ENCODE measurements around the gene SLIT3.
A peak's percentile ranks its signal among the peaks of the same experiment; 100 is the strongest.

The SLIT3 gene

DNA sequence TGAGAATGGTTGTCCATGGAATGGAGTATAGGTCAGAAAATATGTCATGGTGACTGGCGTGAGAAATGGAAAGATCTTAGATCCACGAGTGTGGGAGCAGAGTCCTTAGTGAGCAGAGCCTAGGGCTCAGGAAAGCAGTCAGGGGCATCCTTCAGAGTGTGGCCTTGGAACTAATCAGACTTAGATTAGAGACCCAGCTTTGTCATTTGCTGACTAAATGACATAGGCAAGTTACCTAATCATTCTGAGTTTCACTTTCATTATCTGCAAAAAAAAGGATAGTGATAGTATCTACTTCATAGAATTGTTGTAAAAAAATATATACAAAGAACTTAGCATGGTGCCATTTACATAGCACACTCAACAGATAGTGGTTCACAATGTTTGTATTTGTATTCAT lies 24.3 kb upstream of the SLIT3 start:
- no peak overlapping the region for H3K4me3 ChIP-seq (ENCODE audit: low read length)

DNA sequence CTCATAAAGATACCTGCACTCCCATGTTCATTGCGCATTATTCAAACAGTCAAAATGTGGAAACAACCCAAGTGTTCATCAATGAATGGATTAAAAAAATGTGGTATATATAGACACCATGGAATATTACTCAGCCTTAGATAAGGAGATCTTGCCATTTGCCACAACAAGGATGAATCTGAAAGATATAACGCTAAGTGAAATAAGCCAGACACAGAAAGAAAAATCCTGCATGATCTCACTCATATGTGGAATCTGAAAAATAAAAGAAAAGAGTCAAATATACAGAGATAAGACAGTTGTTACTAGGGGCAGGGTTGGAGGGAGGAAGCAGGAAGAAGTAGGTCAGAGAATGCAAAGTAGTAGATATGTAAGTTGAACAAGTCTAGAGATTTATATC lies 17.6 kb upstream of the SLIT3 start:
- Histone ChIP-seq H3K36me3 (ENCODE audit: insufficient read depth, low read depth, low read length) (no peaks in the 10 kb centered on the region), H3K9ac (ENCODE audit: low read depth, low read length) (no peak overlapping the region), H3K9me3 (ENCODE audit: insufficient read depth, low read depth, low read length) (no peaks in the 10 kb centered on the region), H3K4me1 (ENCODE audit: insufficient read depth, low read length) (no peaks in the 10 kb centered on the region), H3K27ac (ENCODE audit: low read length) (no peak overlapping the region), H3K4me3 (ENCODE audit: low read length) (no peak overlapping the region), H3K27me3 (ENCODE audit: insufficient read depth, low read length) (no peaks in the 10 kb centered on the region)

More for the DNA sequence above, 24.3 kb upstream of the SLIT3 start:
- Histone ChIP-seq H3K9me3 (ENCODE audit: insufficient read depth, low read depth, low read length) (no peaks in the 10 kb centered on the region), H3K27me3 (ENCODE audit: insufficient read depth, low read length) (no peaks in the 10 kb centered on the region), H3K9ac (ENCODE audit: low read depth, low read length) (no peak overlapping the region), H3K27ac (ENCODE audit: low read length) (no peak overlapping the region), H3K4me1 (ENCODE audit: insufficient read depth, low read length) (no peaks in the 10 kb centered on the region), H3K36me3 (ENCODE audit: insufficient read depth, low read depth, low read length) (no peaks in the 10 kb centered on the region)

- H3K27me3 ChIP-seq (ENCODE audit: insufficient read depth, low read length) = peaks cover 13% of the 10 kb centered on the region
- H3K36me3 ChIP-seq (ENCODE audit: insufficient read depth, low read depth, low read length) = no peaks in the 10 kb centered on the region
- no peaks in the 10 kb centered on the region for H3K9me3 ChIP-seq (ENCODE audit: insufficient read depth, low read depth, low read length)
- H3K4me1 ChIP-seq (ENCODE audit: insufficient read depth, low read length) = no peaks in the 10 kb centered on the region
- H3K27ac ChIP-seq (ENCODE audit: low read length) = no peak overlapping the region
- H3K9ac ChIP-seq (ENCODE audit: low read depth, low read length) = no peak overlapping the region
- no peak overlapping the region for H3K4me3 ChIP-seq (ENCODE audit: low read length)
Observed at GRCh38 chr5:169307646-169308045, 6.7 kb upstream of the SLIT3 start.

- Histone ChIP-seq H3K27me3 (ENCODE audit: insufficient read depth, low read length) (peaks cover 30% of the 10 kb centered on the region), H3K9me3 (ENCODE audit: insufficient read depth, low read depth, low read length) (no peaks in the 10 kb centered on the region), H3K4me1 (ENCODE audit: insufficient read depth, low read length) (peaks cover 8% of the 10 kb centered on the region; the same call in 1 of the 2 replicates), H3K9ac (ENCODE audit: low read depth, low read length) (no peak overlapping the region), H3K4me3 (ENCODE audit: low read length) (no peak overlapping the region), H3K36me3 (ENCODE audit: insufficient read depth, low read depth, low read length) (no peaks in the 10 kb centered on the region), H3K27ac (ENCODE audit: low read length) (no peak overlapping the region)
Observed at GRCh38 chr5:169305366-169305765, 4.4 kb upstream of the SLIT3 start.

- peaks cover 8% of the 10 kb centered on the region; the same call in 1 of the 2 replicates for H3K4me1 ChIP-seq (ENCODE audit: insufficient read depth, low read length)
- no peak overlapping the region for H3K4me3 ChIP-seq (ENCODE audit: low read length)
- H3K36me3 ChIP-seq (ENCODE audit: insufficient read depth, low read depth, low read length) = no peaks in the 10 kb centered on the region
- H3K9ac ChIP-seq (ENCODE audit: low read depth, low read length) = no peak overlapping the region
- H3K9me3 ChIP-seq (ENCODE audit: insufficient read depth, low read depth, low read length) = no peaks in the 10 kb centered on the region
- no peak overlapping the region for H3K27ac ChIP-seq (ENCODE audit: low read length)
- peaks cover 42% of the 10 kb centered on the region for H3K27me3 ChIP-seq (ENCODE audit: insufficient read depth, low read length)
Observed at GRCh38 chr5:169304175-169304574, 3.2 kb upstream of the SLIT3 start.

GRCh38 chr5:169303119-169303515 lies 2.2 kb upstream of the SLIT3 start:
- H3K4me3 ChIP-seq (ENCODE audit: low read length) = no peak overlapping the region
- peaks cover 52% of the 10 kb centered on the region for H3K27me3 ChIP-seq (ENCODE audit: insufficient read depth, low read length)
- no peaks in the 10 kb centered on the region for H3K9me3 ChIP-seq (ENCODE audit: insufficient read depth, low read depth, low read length)
- H3K9ac ChIP-seq (ENCODE audit: low read depth, low read length) = no peak overlapping the region
- no peak overlapping the region for H3K27ac ChIP-seq (ENCODE audit: low read length)
- peaks cover 8% of the 10 kb centered on the region; the same call in 1 of the 2 replicates for H3K4me1 ChIP-seq (ENCODE audit: insufficient read depth, low read length)
- H3K36me3 ChIP-seq (ENCODE audit: insufficient read depth, low read depth, low read length) = no peaks in the 10 kb centered on the region

DNA sequence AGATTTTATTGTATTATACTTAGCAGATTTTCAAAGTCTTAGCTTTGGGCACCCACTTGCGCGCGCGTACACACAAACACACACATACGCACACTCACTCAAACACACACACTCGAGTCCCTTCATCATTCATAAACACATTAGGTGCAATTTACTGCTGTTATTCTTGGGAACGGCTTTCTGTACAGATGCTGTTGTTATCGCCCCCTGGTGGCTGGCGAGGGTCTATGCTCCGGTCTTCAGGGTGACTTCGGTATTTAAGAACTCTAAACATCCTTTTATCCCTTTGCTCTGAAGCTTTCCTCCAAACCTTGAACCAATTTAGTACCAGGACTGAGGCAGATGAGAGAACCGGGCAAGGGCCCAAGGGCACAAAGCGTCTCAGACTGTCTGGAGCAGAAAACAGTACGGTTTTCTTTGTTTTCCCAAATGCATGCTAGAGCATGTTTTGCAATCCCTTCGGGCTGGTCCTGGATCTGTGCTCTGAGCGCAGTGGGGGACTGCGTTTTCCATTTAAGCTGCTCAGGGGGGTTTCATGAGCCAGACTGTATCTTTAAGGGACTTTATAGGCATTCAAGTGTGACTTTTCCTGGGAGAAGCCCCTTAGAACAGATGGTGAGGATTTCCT lies 1.7 kb upstream of the SLIT3 start:
- H3K36me3 ChIP-seq (ENCODE audit: insufficient read depth, low read depth, low read length) = no peaks in the 10 kb centered on the region
- no peak overlapping the region for H3K4me3 ChIP-seq (ENCODE audit: low read length)
- peaks cover 8% of the 10 kb centered on the region; the same call in 1 of the 2 replicates for H3K4me1 ChIP-seq (ENCODE audit: insufficient read depth, low read length)
- peaks cover 58% of the 10 kb centered on the region for H3K27me3 ChIP-seq (ENCODE audit: insufficient read depth, low read length)
- H3K9me3 ChIP-seq (ENCODE audit: insufficient read depth, low read depth, low read length) = no peaks in the 10 kb centered on the region
- no peak overlapping the region for H3K9ac ChIP-seq (ENCODE audit: low read depth, low read length)
- H3K27ac ChIP-seq (ENCODE audit: low read length) = no peak overlapping the region

DNA sequence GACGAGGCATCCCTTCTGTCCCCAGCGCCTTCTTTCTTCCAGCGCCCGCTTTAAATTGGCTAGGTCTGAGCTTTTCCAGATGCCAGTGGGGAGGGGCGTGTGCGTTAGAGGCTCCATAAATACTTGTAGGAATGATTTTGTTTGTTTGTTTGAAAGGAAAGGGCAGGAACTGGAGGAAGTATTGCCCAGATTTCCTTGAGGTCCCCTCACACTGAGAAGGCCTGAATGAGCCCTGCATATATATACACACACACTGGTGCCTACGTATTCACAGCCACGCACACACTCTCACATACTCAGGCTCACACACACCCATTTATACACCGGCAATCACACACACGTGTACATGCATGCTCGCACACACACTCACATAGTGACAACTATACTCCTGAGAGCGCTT lies 1.0 kb upstream of the SLIT3 start:
- H3K27me3 ChIP-seq (ENCODE audit: insufficient read depth, low read length) = peaks cover 64% of the 10 kb centered on the region
- H3K4me3 ChIP-seq (ENCODE audit: low read length) = peak overlapping the region; percentile 77; the same call in 1 of the 2 replicates
- no peaks in the 10 kb centered on the region for H3K9me3 ChIP-seq (ENCODE audit: insufficient read depth, low read depth, low read length)
- H3K27ac ChIP-seq (ENCODE audit: low read length) = no peak overlapping the region
- no peaks in the 10 kb centered on the region for H3K36me3 ChIP-seq (ENCODE audit: insufficient read depth, low read depth, low read length)
- no peak overlapping the region for H3K9ac ChIP-seq (ENCODE audit: low read depth, low read length)
- peaks cover 8% of the 10 kb centered on the region; the same call in 1 of the 2 replicates for H3K4me1 ChIP-seq (ENCODE audit: insufficient read depth, low read length)

- Histone ChIP-seq H3K36me3 (ENCODE audit: insufficient read depth, low read depth, low read length) (no peaks in the 10 kb centered on the region), H3K27me3 (ENCODE audit: insufficient read depth, low read length) (peaks cover 69% of the 10 kb centered on the region), H3K9ac (ENCODE audit: low read depth, low read length) (peak overlapping the region; percentile 30; the same call in 1 of the 2 replicates), H3K4me3 (ENCODE audit: low read length) (peak overlapping the region; percentile 77), H3K9me3 (ENCODE audit: insufficient read depth, low read depth, low read length) (no peaks in the 10 kb centered on the region), H3K4me1 (ENCODE audit: insufficient read depth, low read length) (peaks cover 8% of the 10 kb centered on the region; the same call in 1 of the 2 replicates), H3K27ac (ENCODE audit: low read length) (no peak overlapping the region)
Observed at GRCh38 chr5:169301386-169301934, 521 bp upstream of the SLIT3 start.

- Histone ChIP-seq H3K36me3 (ENCODE audit: insufficient read depth, low read depth, low read length) (no peaks in the 10 kb centered on the region), H3K27me3 (ENCODE audit: insufficient read depth, low read length) (peaks cover 70% of the 10 kb centered on the region), H3K4me3 (ENCODE audit: low read length) (peak overlapping the region; percentile 77), H3K4me1 (ENCODE audit: insufficient read depth, low read length) (peaks cover 8% of the 10 kb centered on the region; the same call in 1 of the 2 replicates), H3K9me3 (ENCODE audit: insufficient read depth, low read depth, low read length) (no peaks in the 10 kb centered on the region), H3K27ac (ENCODE audit: low read length) (no peak overlapping the region), H3K9ac (ENCODE audit: low read depth, low read length) (no peak overlapping the region)
Observed at GRCh38 chr5:169299663-169300467, 1.1 kb downstream of the SLIT3 start.

DNA sequence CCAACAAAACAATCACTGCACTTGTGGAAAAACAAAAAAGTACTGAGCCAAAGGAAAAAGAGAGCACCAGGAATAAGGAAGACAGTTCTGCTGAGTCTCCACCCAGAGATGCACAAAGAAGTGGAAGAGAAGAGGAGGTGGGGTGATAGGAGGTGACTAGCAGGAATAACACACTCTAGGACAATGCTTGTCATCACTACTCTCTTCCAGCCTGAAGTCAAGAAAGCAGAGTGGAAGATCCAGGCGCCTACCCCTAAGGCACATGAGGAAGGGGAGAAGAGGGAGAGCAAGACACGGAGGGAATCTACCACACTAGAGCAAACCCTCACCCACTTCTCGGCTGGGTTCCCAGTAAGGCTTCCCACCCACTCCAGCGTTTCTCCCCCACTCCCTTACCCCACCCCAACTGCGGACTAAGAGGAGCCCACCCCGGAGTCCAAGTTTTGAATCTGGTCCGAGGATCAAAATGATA lies 1.7 kb downstream of the SLIT3 start:
- Histone ChIP-seq H3K36me3 (ENCODE audit: insufficient read depth, low read depth, low read length) (no peaks in the 10 kb centered on the region), H3K27ac (ENCODE audit: low read length) (no peak overlapping the region), H3K4me1 (ENCODE audit: insufficient read depth, low read length) (peaks cover 8% of the 10 kb centered on the region; the same call in 1 of the 2 replicates), H3K9me3 (ENCODE audit: insufficient read depth, low read depth, low read length) (no peaks in the 10 kb centered on the region), H3K27me3 (ENCODE audit: insufficient read depth, low read length) (peaks cover 70% of the 10 kb centered on the region), H3K9ac (ENCODE audit: low read depth, low read length) (no peak overlapping the region), H3K4me3 (ENCODE audit: low read length) (no peak overlapping the region)

All from iPS-20b (cell line).